Astrocyte of the cerebellum (primary cell): ENCODE data around the gene PEAK3.
A peak's percentile ranks its signal among the peaks of the same experiment; 100 is the strongest.

Experiments used
- DNase-seq: peaks from one replicate; pipeline ENCODE4 v3.0.0-alpha.2; 2011; ENCODE audit warnings: low read depth
- H3K4me3 ChIP-seq: 2 replicates; pipeline ENCODE4 v1.5.1; 2011; ENCODE audit warnings: mild to moderate bottlenecking, low read depth, low read length, moderate library complexity
- CTCF ChIP-seq: IDR thresholded peaks from 2 replicates; pipeline ENCODE4 v1.5.1; 2012; ENCODE audit warnings: low read length, low read depth, moderate library complexity, mild to moderate bottlenecking; ENCODE audit errors: missing control alignments
- in situ Hi-C: cut with HindIII; loops from 2 replicates; pipeline ENCODE4 v1.10.0; 2017; ENCODE audit warnings: low sequenced_read_pairs

The PEAK3 gene

DNA sequence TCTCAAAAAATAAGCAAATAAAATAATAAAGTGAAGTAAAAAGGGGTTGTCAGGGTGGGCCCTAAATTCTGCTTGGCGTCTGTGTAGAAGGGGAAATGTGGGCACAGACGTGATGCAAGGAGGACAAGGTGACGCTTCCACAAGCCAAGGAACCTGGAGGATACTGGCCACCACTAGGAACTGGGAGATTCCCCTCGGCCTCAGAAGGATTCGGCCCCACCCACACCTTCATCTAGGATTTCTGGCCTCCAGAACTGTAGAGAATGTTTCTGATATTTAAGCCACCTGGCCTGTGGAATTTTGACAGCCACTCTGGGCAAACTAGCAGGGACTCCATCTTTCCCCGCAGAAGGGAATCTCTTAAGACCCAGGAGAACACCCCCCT is 47.0 kb downstream of the PEAK3 start:
- no peak for TF ChIP-seq CTCF
- H3K4me3 ChIP-seq = peak overlapping the region; percentile 70
- DNase-seq = no peak
- in situ Hi-C loops = loop anchor here (5.0 kb wide), 2 partner anchors 48 to 92 kb away; partner anchors contain the start of genes LSM7 and SPPL2B

GRCh38 chr19:2233601-2234280 is 48.2 kb downstream of the PEAK3 start:
- H3K4me3 ChIP-seq = no peak overlapping the region
- in situ Hi-C loops = no loop called here
- DNase-seq = no peak
- TF ChIP-seq CTCF = no peak

DNA sequence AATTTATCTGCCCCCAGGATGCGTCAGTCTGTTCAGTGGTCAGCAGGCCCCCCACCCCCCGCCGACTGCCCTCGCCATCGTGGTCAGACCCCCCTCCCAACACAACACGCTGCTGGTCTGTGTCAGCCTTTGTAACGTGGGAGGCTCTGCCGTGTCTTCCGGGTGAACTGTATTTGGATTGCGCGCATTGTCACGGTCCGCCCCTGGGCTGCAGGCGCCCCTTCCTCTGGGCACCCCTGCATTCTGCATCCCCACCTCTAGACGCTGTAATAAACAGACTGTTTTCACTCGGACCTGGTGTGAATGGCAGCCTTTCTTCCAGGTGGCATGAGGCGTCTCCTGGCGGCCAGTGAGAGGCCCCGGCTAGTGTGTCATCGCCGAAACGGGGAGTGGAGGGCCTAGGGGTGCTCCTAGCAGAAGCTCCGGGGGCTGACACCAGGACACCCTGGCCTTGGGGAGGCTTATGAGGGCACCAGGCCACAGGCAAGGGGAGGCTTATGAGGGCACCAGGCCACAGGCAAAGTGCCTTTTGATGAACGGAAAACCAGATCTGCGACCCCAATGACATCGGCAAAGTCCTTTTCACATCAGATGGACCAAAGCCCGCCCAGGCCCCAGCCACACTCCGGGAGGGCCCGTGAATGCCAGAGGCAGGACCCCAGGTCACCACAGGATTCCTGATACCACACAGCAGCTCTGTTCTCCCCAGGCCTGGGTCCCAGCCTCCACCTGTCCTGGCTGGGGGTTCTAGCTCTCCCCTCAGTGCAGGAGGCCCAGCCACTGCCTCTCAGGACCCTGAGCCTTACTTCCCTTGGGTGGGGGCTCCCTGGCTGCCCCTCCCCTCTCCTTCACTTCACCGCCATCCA is 49.5 kb downstream of the PEAK3 start:
- no peak for DNase-seq
- in situ Hi-C loops = no loop called here
- H3K4me3 ChIP-seq = no peak overlapping the region
- no peak for TF ChIP-seq CTCF

GRCh38 chr19:2231621-2232221 is 50.3 kb downstream of the PEAK3 start:
- in situ Hi-C loops = no loop called here
- no peak for DNase-seq
- TF ChIP-seq CTCF = peak; percentile 14
- H3K4me3 ChIP-seq = no peak overlapping the region

GRCh38 chr19:2230807-2231533 is 51.0 kb downstream of the PEAK3 start:
- in situ Hi-C loops = no loop called here
- no peak overlapping the region for H3K4me3 ChIP-seq
- no peak for TF ChIP-seq CTCF
- DNase-seq = no peak

DNA sequence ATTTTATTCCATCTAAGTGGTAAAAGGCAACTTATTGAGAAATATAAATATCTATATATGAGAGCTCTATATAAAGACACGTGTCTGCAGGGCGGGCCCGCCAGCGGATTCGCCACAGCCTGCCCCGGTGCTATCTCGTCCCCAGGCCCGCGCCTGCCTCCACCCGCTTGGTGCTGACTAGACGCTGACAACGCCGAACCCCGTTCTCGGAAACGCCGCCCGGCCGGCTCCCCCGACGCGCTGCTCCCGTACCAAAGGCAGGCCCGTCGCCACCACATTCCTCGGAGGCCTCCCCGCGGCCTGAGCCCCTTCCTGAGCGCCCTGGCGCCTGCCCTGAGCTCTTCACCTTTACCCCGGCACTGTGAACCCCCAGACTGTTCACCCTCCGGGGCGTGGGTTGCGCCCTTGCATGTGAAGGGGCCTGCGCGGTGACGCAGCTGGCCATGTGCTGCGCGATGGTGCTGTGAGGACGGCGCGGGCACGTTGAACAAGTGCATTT is 51.9 kb downstream of the PEAK3 start:
- H3K4me3 ChIP-seq = no peak overlapping the region
- in situ Hi-C loops = no loop called here
- no peak for DNase-seq
- TF ChIP-seq CTCF = no peak
